NCI-H1930 (cell line): ENCODE measurements around the gene G6PC3.

Experiments
- DNase-seq, 2 experiments: peaks; one replicate each; lab custom pipeline; 2025; lab: John Stamatoyannopoulos, UW

The G6PC3 gene

GRCh38 chr17:44124118-44124438 is 53.5 kb downstream of the G6PC3 start:
- no peak for DNase-seq
